Mammary epithelial cell (primary cell): Measurements from ENCODE around the gene CRACDL.

Experiments
- CTCF ChIP-seq, 2 donors: IDR thresholded peaks in 1 of 2; conservative IDR thresholded peaks in 1 of 2; 2 replicates each; pipeline ENCODE4 v1.5.1; 2011 to 2012; ENCODE audit warnings: inconsistent platforms in 2 of 2, low read length in 2 of 2, mild to moderate bottlenecking in 2 of 2, control low read depth in 1 of 2, low read depth in 1 of 2; ENCODE audit not compliant: insufficient read depth in 1 of 2; ENCODE audit errors: extremely low read depth in 1 of 2
- EZH2 ChIP-seq: IDR thresholded peaks from 2 replicates; pipeline ENCODE4 v1.6.1; 2012; ENCODE audit warnings: low read length, inconsistent platforms, borderline replicate concordance

- no peak for TF ChIP-seq CTCF (conservative IDR thresholded peaks at IDR 0.05 in 1 of 2, IDR thresholded peaks at IDR 0.05 in 1 of 2; ENCODE audit: extremely low read depth in 1 of 2, insufficient read depth in 1 of 2, low read depth in 1 of 2, low read length in 2 of 2)
- TF ChIP-seq EZH2: no peak
These were observed 79.0 kb downstream of the CRACDL start for GRCh38 chr2:98857001-98857400.
